Upper lobe of left lung (tissue), 6 donors: ENCODE measurements around the gene IL1RAPL2. TPM values are rescaled to one million over a fixed set of nuclear protein-coding genes. Genes with fewer than 3 reads are reported as not detected.
A peak's percentile ranks its signal among the peaks of the same experiment; 100 is the strongest.

ENCODE experiments used
- ATAC-seq, 2 donors: fragments of 200-7000 bp; cut with Tn5 transposase; one replicate each; pipeline ENCODE4 v1.9.1; 2022; ENCODE audit warnings: mild to moderate bottlenecking in 2 of 2, moderate library complexity in 2 of 2; ENCODE audit not compliant: low FRiP score in 2 of 2
- DNase-seq, 2 donors: peaks; one replicate each; pipeline ENCODE4 v3.0.0-alpha.2; 2019 to 2020
- H3K27ac ChIP-seq, 4 donors: fragments of 200-600 bp; sonication (generic); one replicate each; pipeline ENCODE4 v1.5.1; 2016 to 2019
- H3K27me3 ChIP-seq, 4 donors: fragments of 200-600 bp; sonication (generic); one replicate each; pipeline ENCODE4 v1.5.1; 2017 to 2019
- H3K36me3 ChIP-seq, 4 donors: fragments of 200-600 bp; sonication (generic); one replicate each; pipeline ENCODE4 v1.5.1; 2016 to 2019
- H3K4me1 ChIP-seq, 4 donors: fragments of 200-600 bp; sonication (generic); one replicate each; pipeline ENCODE4 v1.5.1; 2018 to 2019
- H3K4me3 ChIP-seq, 4 donors: fragments of 200-600 bp; sonication (generic); one replicate each; pipeline ENCODE4 v1.5.1; 2017 to 2019; ENCODE audit warnings: mild to moderate bottlenecking in 2 of 4, moderate library complexity in 1 of 4
- H3K9me3 ChIP-seq, 4 donors: fragments of 200-600 bp; sonication (generic); one replicate each; pipeline ENCODE4 v1.5.1; 2018 to 2019
- EP300 ChIP-seq, 4 donors: sonication (generic); formaldehyde crosslinking; IDR thresholded peaks; one replicate each; pipeline ENCODE4 v1.5.1; 2017; ENCODE audit warnings: antibody characterized with exemption in 4 of 4, control low read depth in 2 of 4
- POLR2A ChIP-seq, 4 donors: fragments of 450-650 bp; IDR thresholded peaks; one replicate each; pipeline ENCODE4 v1.5.1; 2016 to 2017; ENCODE audit warnings: antibody characterized with exemption in 4 of 4, mild to moderate bottlenecking in 2 of 4
- POLR2AphosphoS5 ChIP-seq, 2 donors: sonication (generic); formaldehyde crosslinking; IDR thresholded peaks; one replicate each; pipeline ENCODE4 v1.5.1; 2017; ENCODE audit warnings: antibody characterized with exemption in 2 of 2
- WGBS, 2 donors: methylation state at CpG; one replicate each; pipeline ENCODE4 v1.1.5; 2017 to 2018; 5-methylcytosine and 5-hydroxymethylcytosine counted together
- total RNA-seq, 6 donors: library from RNA; depleted of rRNA in 4 of 6; stranded (reverse); fragments of >200 nt in 4 of 6; gene quantifications; one replicate each; pipeline versions ENCODE4 v1.1.0 to v1.2.1, GENCODE V29; 2016 to 2021
- TF ChIP-seq, protein P1 (sequence below), 6 experiments: fragments of 450-650 bp in 4 of 6; fragments of 200-600 bp in 2 of 6; sonication (generic) in 2 of 6; IDR thresholded peaks; one replicate each; pipeline ENCODE4 v1.5.1; 2016 to 2019; ENCODE audit warnings: antibody characterized with exemption in 6 of 6
- donor health status: DM: no; HTN: no; CAD: no; lungs with moderate emphysema.
- donor health status: DM: no; HTN: yes; CAD: no; lungs with severe emphysema.

IL1RAPL2 gene
- total RNA-seq, 6 donors from 2014 or later, result not detected

DNA sequence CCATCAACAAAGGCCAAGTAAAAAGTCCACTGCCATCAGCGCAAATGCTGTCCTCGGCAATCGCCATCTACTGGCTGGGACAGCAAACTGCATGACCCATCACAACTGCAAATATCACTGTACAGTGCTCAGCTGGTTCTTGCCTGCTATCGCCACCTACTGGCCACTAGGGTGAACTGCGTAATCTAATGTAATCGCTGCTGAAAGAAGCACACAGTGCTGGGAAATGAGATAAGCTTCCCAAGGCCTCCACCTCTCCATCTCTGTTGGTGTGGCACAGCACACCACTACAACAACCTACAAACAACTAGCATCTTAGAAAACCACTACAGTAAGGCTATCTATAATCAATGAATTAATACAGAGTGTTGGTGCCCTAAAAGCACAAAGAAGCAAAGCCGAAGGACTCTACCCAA is 356.2 kb downstream of the IL1RAPL2 start:
- DNase-seq, result peak in 1 of 2 donors; percentile 77
- Histone ChIP-seq H3K27ac (no peak overlapping the region), H3K36me3 (no peaks in the 10 kb centered on the region), H3K27me3 (no peaks in the 10 kb centered on the region), H3K9me3 (no peaks in the 10 kb centered on the region), H3K4me1 (no peaks in the 10 kb centered on the region), H3K4me3 (no peak overlapping the region)
- peak; percentile 90 to 94 for ATAC-seq
- 16 to 89% methylated on average over 1 to 7 of the region's 7 CpGs for WGBS, 2 donors
- no peak for TF ChIP-seq EP300 (IDR thresholded peaks at IDR 0.05)
- TF ChIP-seq, protein P1, sequence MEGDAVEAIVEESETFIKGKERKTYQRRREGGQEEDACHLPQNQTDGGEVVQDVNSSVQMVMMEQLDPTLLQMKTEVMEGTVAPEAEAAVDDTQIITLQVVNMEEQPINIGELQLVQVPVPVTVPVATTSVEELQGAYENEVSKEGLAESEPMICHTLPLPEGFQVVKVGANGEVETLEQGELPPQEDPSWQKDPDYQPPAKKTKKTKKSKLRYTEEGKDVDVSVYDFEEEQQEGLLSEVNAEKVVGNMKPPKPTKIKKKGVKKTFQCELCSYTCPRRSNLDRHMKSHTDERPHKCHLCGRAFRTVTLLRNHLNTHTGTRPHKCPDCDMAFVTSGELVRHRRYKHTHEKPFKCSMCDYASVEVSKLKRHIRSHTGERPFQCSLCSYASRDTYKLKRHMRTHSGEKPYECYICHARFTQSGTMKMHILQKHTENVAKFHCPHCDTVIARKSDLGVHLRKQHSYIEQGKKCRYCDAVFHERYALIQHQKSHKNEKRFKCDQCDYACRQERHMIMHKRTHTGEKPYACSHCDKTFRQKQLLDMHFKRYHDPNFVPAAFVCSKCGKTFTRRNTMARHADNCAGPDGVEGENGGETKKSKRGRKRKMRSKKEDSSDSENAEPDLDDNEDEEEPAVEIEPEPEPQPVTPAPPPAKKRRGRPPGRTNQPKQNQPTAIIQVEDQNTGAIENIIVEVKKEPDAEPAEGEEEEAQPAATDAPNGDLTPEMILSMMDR (IDR thresholded peaks at IDR 0.05), result peak; percentile 85 to 94 (median 92)

DNA sequence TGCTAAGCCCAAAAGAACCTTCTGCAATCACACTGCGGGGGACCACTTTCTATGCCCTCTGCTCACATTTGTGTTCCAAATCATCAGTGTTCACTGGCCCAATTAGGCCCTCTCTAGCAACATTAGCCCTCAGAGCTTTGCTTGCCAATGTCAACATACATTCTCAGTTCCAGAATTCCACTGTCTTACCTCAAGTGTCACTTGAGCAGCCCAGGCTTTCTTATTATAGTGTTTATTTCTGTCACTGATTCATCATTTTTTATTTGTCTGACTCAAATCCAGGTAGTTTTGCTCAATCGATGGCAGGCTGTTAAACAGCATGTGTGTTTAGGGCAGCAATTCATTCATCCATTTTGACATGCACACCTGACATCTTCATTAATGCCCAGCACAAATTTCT is 363.3 kb downstream of the IL1RAPL2 start:
- ATAC-seq (no peak), DNase-seq (no peak)
- no peak for TF ChIP-seq EP300 (IDR thresholded peaks at IDR 0.05)
- TF ChIP-seq POLR2AphosphoS5 (IDR thresholded peaks at IDR 0.05), result no peak
- no peak for TF ChIP-seq POLR2A (IDR thresholded peaks at IDR 0.05)
- TF ChIP-seq, protein P1 (IDR thresholded peaks at IDR 0.05), result no peak
- WGBS, 2 donors, result 47 to 67% methylated on average over 2 of the region's 2 CpGs
- no peak overlapping the region for H3K4me3 ChIP-seq
- H3K27ac ChIP-seq, result no peak overlapping the region
- H3K4me1 ChIP-seq, result no peaks in the 10 kb centered on the region
- H3K9me3 ChIP-seq, result no peaks in the 10 kb centered on the region
- no peaks in the 10 kb centered on the region for H3K27me3 ChIP-seq
- no peaks in the 10 kb centered on the region for H3K36me3 ChIP-seq

GRCh38 chrX:104935581-104935980 is 369.6 kb downstream of the IL1RAPL2 start:
- Histone ChIP-seq H3K4me1 (no peaks in the 10 kb centered on the region), H3K27me3 (no peaks in the 10 kb centered on the region), H3K36me3 (no peaks in the 10 kb centered on the region), H3K4me3 (no peak overlapping the region), H3K27ac (no peak overlapping the region), H3K9me3 (no peaks in the 10 kb centered on the region)
- WGBS, 2 donors, result 87 to 91% methylated on average over 2 of the region's 2 CpGs
- TF ChIP-seq POLR2AphosphoS5 (IDR thresholded peaks at IDR 0.05) (no peak), EP300 (IDR thresholded peaks at IDR 0.05) (no peak), POLR2A (IDR thresholded peaks at IDR 0.05) (no peak)
- DNase-seq (no peak), ATAC-seq (no peak)

- Histone ChIP-seq H3K36me3 (no peaks in the 10 kb centered on the region), H3K9me3 (no peaks in the 10 kb centered on the region), H3K27me3 (no peaks in the 10 kb centered on the region), H3K4me3 (no peak overlapping the region), H3K4me1 (no peaks in the 10 kb centered on the region), H3K27ac (no peak overlapping the region)
- ATAC-seq (no peak), DNase-seq (no peak)
- no peak for TF ChIP-seq POLR2A (IDR thresholded peaks at IDR 0.05)
- TF ChIP-seq, protein P1 (IDR thresholded peaks at IDR 0.05), result no peak
- TF ChIP-seq POLR2AphosphoS5 (IDR thresholded peaks at IDR 0.05), result no peak
- TF ChIP-seq EP300 (IDR thresholded peaks at IDR 0.05), result no peak
Measured at GRCh38 chrX:104953251-104953650, 387.3 kb downstream of the IL1RAPL2 start.

- no peak for DNase-seq
- TF ChIP-seq EP300 (IDR thresholded peaks at IDR 0.05) (no peak), POLR2A (IDR thresholded peaks at IDR 0.05) (no peak), POLR2AphosphoS5 (IDR thresholded peaks at IDR 0.05) (no peak)
- TF ChIP-seq, protein P1 (IDR thresholded peaks at IDR 0.05), result no peak
- Histone ChIP-seq H3K36me3 (no peaks in the 10 kb centered on the region), H3K27me3 (no peaks in the 10 kb centered on the region), H3K9me3 (no peaks in the 10 kb centered on the region), H3K27ac (no peak overlapping the region), H3K4me1 (no peaks in the 10 kb centered on the region), H3K4me3 (no peak overlapping the region)
- WGBS, 2 donors, result 17 to 55% methylated on average over 1 of the region's 1 CpG
- no peak for ATAC-seq
Measured at GRCh38 chrX:104961926-104962325, 395.9 kb downstream of the IL1RAPL2 start.
